ENCODE data around the gene MON1B. TPM values are rescaled to one million over a fixed set of nuclear protein-coding genes. Genes with fewer than 3 reads are reported as not detected.

MON1B gene
- total and polyA plus RNA-seq, 2 of the 8 experiments (the other 6 are each of a cell fraction or from before 2014, with no cell fraction given): 20.0 to 45.9 TPM

DNA sequence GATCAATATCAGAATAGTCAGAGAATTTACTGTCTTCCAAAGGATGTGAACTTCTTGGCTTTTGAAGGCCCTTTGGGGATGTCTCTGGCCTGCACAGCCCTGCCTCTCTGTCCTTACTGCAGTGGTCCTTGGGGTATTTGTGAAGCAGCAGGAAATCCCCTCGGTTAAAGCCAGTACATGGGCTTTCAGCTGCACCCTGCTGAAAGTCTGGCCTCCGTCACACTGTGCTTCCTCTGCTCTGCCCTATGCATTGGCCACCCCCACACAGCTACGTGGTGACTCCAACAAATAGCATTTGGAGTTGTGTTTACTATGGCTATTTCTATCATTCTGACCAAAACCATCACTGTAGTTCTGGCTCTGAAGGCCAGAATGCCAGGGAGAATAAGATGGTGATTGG lies 29.4 kb downstream of the MON1B start:
- H3K79me1 ChIP-seq (ENCODE audit: low read depth, low read length): no peaks in the 10 kb centered on the region
- no peak overlapping the region for H2BK20ac ChIP-seq (ENCODE audit: low read length)
- FAIRE-seq (no peak), DNase-seq (ENCODE audit: low read depth in 1 of 2, low spot score in 2 of 2) (no peak)
- H2BK15ac ChIP-seq (ENCODE audit: low read length): no peak overlapping the region
- H3K27ac ChIP-seq (ENCODE audit: low read depth, low read length): no peak overlapping the region
- H2AK5ac ChIP-seq (ENCODE audit: low read depth, low read length): no peak overlapping the region
- H3K4ac ChIP-seq (replicated peaks; ENCODE audit: insufficient read length, low read depth, low read length): no peak overlapping the region
- H3K36me3 ChIP-seq (ENCODE audit: control insufficient read depth in 2 of 4, insufficient read depth in 4 of 4, low read length in 3 of 4): no peaks in the 10 kb centered on the region
- no peak overlapping the region for H4K8ac ChIP-seq (ENCODE audit: extremely low read depth, insufficient read depth, low read length)
- H2AFZ ChIP-seq (ENCODE audit: low read length): no peak overlapping the region
- no peaks in the 10 kb centered on the region for H3K9me3 ChIP-seq (ENCODE audit: insufficient read depth in 2 of 2, low read depth in 1 of 2, low read length in 1 of 2)
- H3K4me2 ChIP-seq (ENCODE audit: insufficient read depth in 1 of 2, low read depth in 2 of 2, low read length in 2 of 2): no peak overlapping the region
- H3K23ac ChIP-seq (ENCODE audit: insufficient read length): no peak overlapping the region
- no peak overlapping the region for H3K18ac ChIP-seq (ENCODE audit: extremely low read depth, low read length)
- H3K23me2 ChIP-seq (ENCODE audit: low read depth, low read length): no peaks in the 10 kb centered on the region
- POLR2A ChIA-PET (ENCODE audit: partially characterized antibody): no interaction called here
- H4K91ac ChIP-seq (replicated peaks; ENCODE audit: insufficient read length, low read length): no peak overlapping the region
- no peak overlapping the region for H3K14ac ChIP-seq (ENCODE audit: insufficient read length)
- no peak overlapping the region for H2BK120ac ChIP-seq (replicated peaks; ENCODE audit: low read depth, low read length)
- TF ChIP-seq EZH2 (IDR thresholded peaks at IDR 0.05; ENCODE audit: low read depth, low read length, severe bottlenecking) (no peak), KDM1A (IDR thresholded peaks at IDR 0.05; ENCODE audit: borderline replicate concordance, low read length) (no peak), SUZ12 (IDR thresholded peaks at IDR 0.05; ENCODE audit: low read length) (no peak), KDM5A (IDR thresholded peaks at IDR 0.05; ENCODE audit: low read length) (no peak), ASH2L (IDR thresholded peaks at IDR 0.05; ENCODE audit: low read length) (no peak), BACH1 (IDR thresholded peaks at IDR 0.05; ENCODE audit: low read length) (no peak), TBP (IDR thresholded peaks at IDR 0.05; ENCODE audit: low read depth, low read length) (no peak)
- TF ChIP-seq, protein P1, sequence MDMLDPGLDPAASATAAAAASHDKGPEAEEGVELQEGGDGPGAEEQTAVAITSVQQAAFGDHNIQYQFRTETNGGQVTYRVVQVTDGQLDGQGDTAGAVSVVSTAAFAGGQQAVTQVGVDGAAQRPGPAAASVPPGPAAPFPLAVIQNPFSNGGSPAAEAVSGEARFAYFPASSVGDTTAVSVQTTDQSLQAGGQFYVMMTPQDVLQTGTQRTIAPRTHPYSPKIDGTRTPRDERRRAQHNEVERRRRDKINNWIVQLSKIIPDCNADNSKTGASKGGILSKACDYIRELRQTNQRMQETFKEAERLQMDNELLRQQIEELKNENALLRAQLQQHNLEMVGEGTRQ (IDR thresholded peaks at IDR 0.05; ENCODE audit: low read length): no peak
- TF ChIP-seq, protein P2, sequence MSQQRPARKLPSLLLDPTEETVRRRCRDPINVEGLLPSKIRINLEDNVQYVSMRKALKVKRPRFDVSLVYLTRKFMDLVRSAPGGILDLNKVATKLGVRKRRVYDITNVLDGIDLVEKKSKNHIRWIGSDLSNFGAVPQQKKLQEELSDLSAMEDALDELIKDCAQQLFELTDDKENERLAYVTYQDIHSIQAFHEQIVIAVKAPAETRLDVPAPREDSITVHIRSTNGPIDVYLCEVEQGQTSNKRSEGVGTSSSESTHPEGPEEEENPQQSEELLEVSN (IDR thresholded peaks at IDR 0.05): no peak
- no peak overlapping the region for H2BK12ac ChIP-seq (ENCODE audit: low read depth, low read length)
- no peaks in the 10 kb centered on the region for H3K27me3 ChIP-seq (replicated peaks in 1 of 4; ENCODE audit: control insufficient read depth in 3 of 4, extremely low read depth in 1 of 4, insufficient read depth in 3 of 4, low read length in 3 of 4)
- no peak overlapping the region for H2BK5ac ChIP-seq (ENCODE audit: low read depth, low read length)
- H3K9ac ChIP-seq (replicated peaks in 1 of 4; ENCODE audit: extremely low read depth in 1 of 4, low read depth in 3 of 4, low read length in 3 of 4): no peak overlapping the region
- CTCF ChIA-PET (ENCODE audit: partially characterized antibody): no interaction called here
- no peak overlapping the region for H3K4me3 ChIP-seq (ENCODE audit: extremely low read depth in 1 of 4, insufficient read depth in 2 of 4, low read depth in 3 of 4, low read length in 4 of 4)
- no peaks in the 10 kb centered on the region for H3K79me2 ChIP-seq (ENCODE audit: control insufficient read depth in 1 of 2, insufficient read depth in 2 of 2, low read length in 2 of 2)
- WGBS, 2 experiments (ENCODE audit: extremely low coverage in 1 of 2, insufficient coverage in 1 of 2, insufficient read length in 1 of 2, insufficient replicate concordance in 2 of 2, low coverage in 1 of 2, low lambda C conversion rate in 2 of 2, missing lambda C conversion rate in 1 of 2): 69% methylated on average over 3 of the region's 3 CpGs; no CpG with 5 or more reads in 1 of the 2 experiments
- H3K4me1 ChIP-seq (replicated peaks in 1 of 4; ENCODE audit: control insufficient read depth in 3 of 4, insufficient read depth in 4 of 4, low read length in 3 of 4): peaks cover 0 to 5% (median 2%) of the 10 kb centered on the region in 4 experiments; a peak in 1 of 7 replicates
- H4K5ac ChIP-seq (ENCODE audit: insufficient read length, low read depth, low read length): no peak overlapping the region
- no peak overlapping the region for H3K56ac ChIP-seq (replicated peaks; ENCODE audit: insufficient read length, low read depth, low read length)
- no peaks in the 10 kb centered on the region for H4K20me1 ChIP-seq (replicated peaks in 1 of 2; ENCODE audit: control insufficient read depth in 1 of 2, insufficient read depth in 2 of 2, low read length in 2 of 2)
